Upper lobe of left lung (tissue), 4 donors: Measurements from ENCODE around the gene GNA12.

Experiments used
- POLR2A ChIP-seq, 4 donors: fragments of 450-650 bp; IDR thresholded peaks; one replicate each; pipeline ENCODE4 v1.5.1; 2016 to 2017; ENCODE audit warnings: antibody characterized with exemption in 4 of 4, mild to moderate bottlenecking in 2 of 4
- POLR2AphosphoS5 ChIP-seq, 2 donors: sonication (generic); formaldehyde crosslinking; IDR thresholded peaks; one replicate each; pipeline ENCODE4 v1.5.1; 2017; ENCODE audit warnings: antibody characterized with exemption in 2 of 2
- TF ChIP-seq, protein P1 (sequence below), 6 experiments: fragments of 450-650 bp in 4 of 6; fragments of 200-600 bp in 2 of 6; sonication (generic) in 2 of 6; IDR thresholded peaks; one replicate each; pipeline ENCODE4 v1.5.1; 2016 to 2019; ENCODE audit warnings: antibody characterized with exemption in 6 of 6

DNA sequence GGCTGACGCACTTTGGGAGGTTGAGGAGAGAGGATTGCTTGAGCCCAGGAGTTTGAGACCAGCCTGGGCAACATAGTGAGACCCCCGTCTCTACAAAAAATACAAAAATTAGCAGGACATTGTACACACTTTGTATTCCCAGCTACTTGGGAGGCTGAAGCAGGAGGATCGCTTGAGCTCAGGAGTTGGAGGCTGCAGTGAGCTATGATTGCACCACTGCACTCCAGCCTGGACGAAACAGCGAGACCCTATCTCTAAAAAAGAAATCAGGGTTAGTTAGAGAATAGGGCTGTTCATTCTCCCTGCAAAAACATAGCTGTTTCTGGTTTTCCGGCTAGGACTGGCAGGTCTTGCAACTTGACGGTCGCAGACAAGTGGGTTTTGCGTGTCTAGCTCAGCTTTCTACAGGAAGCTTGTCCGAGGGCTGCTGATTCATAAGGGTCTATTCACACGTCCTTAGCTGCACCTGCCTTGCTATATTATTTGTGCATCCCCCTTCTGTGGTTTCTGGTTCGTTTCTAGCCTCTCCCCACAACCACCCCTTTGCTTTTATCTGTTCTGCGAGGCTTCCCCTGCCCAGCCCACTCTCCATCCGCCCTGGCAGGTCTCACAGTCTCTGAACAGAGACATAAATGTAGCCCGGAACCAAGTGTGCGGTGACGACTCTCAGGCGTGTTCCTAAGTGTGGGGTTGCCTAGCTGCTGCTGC lies 145.4 kb downstream of the GNA12 start:
- TF ChIP-seq POLR2A (IDR thresholded peaks at IDR 0.05), result no peak
- TF ChIP-seq, protein P1, sequence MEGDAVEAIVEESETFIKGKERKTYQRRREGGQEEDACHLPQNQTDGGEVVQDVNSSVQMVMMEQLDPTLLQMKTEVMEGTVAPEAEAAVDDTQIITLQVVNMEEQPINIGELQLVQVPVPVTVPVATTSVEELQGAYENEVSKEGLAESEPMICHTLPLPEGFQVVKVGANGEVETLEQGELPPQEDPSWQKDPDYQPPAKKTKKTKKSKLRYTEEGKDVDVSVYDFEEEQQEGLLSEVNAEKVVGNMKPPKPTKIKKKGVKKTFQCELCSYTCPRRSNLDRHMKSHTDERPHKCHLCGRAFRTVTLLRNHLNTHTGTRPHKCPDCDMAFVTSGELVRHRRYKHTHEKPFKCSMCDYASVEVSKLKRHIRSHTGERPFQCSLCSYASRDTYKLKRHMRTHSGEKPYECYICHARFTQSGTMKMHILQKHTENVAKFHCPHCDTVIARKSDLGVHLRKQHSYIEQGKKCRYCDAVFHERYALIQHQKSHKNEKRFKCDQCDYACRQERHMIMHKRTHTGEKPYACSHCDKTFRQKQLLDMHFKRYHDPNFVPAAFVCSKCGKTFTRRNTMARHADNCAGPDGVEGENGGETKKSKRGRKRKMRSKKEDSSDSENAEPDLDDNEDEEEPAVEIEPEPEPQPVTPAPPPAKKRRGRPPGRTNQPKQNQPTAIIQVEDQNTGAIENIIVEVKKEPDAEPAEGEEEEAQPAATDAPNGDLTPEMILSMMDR (IDR thresholded peaks at IDR 0.05), result no peak
- TF ChIP-seq POLR2AphosphoS5 (IDR thresholded peaks at IDR 0.05), result no peak
